Mesenchymal stem cell (in vitro differentiated cells and primary cell): ENCODE measurements around the gene AACS.

Experiments used
- DNase-seq: peaks from one replicate; pipeline ENCODE4 v3.0.0-alpha.2; 2013
- H2AFZ ChIP-seq: one replicate; pipeline ENCODE4 v1.6.1; 2013; ENCODE audit warnings: low read depth, mild to moderate bottlenecking, control low read depth, inconsistent platforms, low read length, moderate library complexity
- H2AK5ac ChIP-seq: 2 replicates; pipeline ENCODE4 v1.6.1; 2013; ENCODE audit warnings: low read length, moderate library complexity, mild to moderate bottlenecking, inconsistent platforms; ENCODE audit not compliant: severe bottlenecking
- H2BK120ac ChIP-seq: one replicate; pipeline ENCODE4 v1.6.1; 2013; ENCODE audit warnings: low read depth, mild to moderate bottlenecking, inconsistent platforms, low read length, moderate library complexity
- H2BK12ac ChIP-seq, 2 experiments: one replicate each; pipeline ENCODE4 v1.6.1; 2013; ENCODE audit warnings: inconsistent platforms in 2 of 2, low read length in 2 of 2, mild to moderate bottlenecking in 2 of 2, moderate library complexity in 2 of 2, control low read depth in 1 of 2
- H2BK15ac ChIP-seq: one replicate; pipeline ENCODE4 v1.6.1; 2013; ENCODE audit warnings: mild to moderate bottlenecking, low read depth, inconsistent platforms; ENCODE audit not compliant: poor library complexity, severe bottlenecking
- H2BK5ac ChIP-seq: 2 replicates; pipeline ENCODE4 v1.6.1; 2013; ENCODE audit warnings: low read depth, mild to moderate bottlenecking, low read length, control low read depth, inconsistent platforms; ENCODE audit not compliant: poor library complexity, severe bottlenecking
- H3K14ac ChIP-seq, 2 experiments: one replicate each; pipeline ENCODE4 v1.6.1; 2013; ENCODE audit warnings: inconsistent platforms in 2 of 2, low read length in 2 of 2, control low read depth in 1 of 2, mild to moderate bottlenecking in 1 of 2, moderate library complexity in 1 of 2
- H3K18ac ChIP-seq, 2 experiments: one replicate each; pipeline ENCODE4 v1.6.1; 2013; ENCODE audit warnings: inconsistent platforms in 2 of 2, low read length in 2 of 2, control low read depth in 1 of 2, low read depth in 1 of 2, mild to moderate bottlenecking in 1 of 2
- H3K23ac ChIP-seq, 2 experiments: one replicate each; pipeline ENCODE4 v1.6.1; 2013; ENCODE audit warnings: inconsistent platforms in 2 of 2, low read length in 2 of 2, mild to moderate bottlenecking in 2 of 2, moderate library complexity in 2 of 2, control low read depth in 1 of 2
- H3K27ac ChIP-seq: 2 replicates; pipeline ENCODE4 v1.5.1; 2013; ENCODE audit warnings: mild to moderate bottlenecking, moderate library complexity, low read length, control low read depth, inconsistent platforms; ENCODE audit not compliant: poor library complexity, severe bottlenecking
- H3K27me3 ChIP-seq, 2 experiments: 2 replicates each; pipeline versions ENCODE4 v1.6.1 to v1.7.0; 2013; ENCODE audit warnings: low read length in 2 of 2, mild to moderate bottlenecking in 2 of 2, moderate library complexity in 2 of 2, control low read depth in 1 of 2, inconsistent platforms in 1 of 2; ENCODE audit not compliant: control insufficient read depth in 1 of 2, insufficient read depth in 1 of 2
- H3K36me3 ChIP-seq, 2 experiments: 2 replicates each; pipeline versions ENCODE4 v1.6.1 to v1.7.0; 2013; ENCODE audit warnings: low read length in 2 of 2, control low read depth in 1 of 2, inconsistent platforms in 1 of 2, low read depth in 1 of 2, mild to moderate bottlenecking in 1 of 2; ENCODE audit not compliant: insufficient read depth in 2 of 2, control insufficient read depth in 1 of 2
- H3K4ac ChIP-seq, 2 experiments: one replicate each; pipeline ENCODE4 v1.6.1; 2013; ENCODE audit warnings: inconsistent platforms in 2 of 2, low read length in 2 of 2, mild to moderate bottlenecking in 2 of 2, moderate library complexity in 2 of 2, control low read depth in 1 of 2, low read depth in 1 of 2
- H3K4me1 ChIP-seq: 2 replicates; pipeline ENCODE4 v1.6.1; 2013; ENCODE audit warnings: low read depth, low read length, control low read depth; ENCODE audit not compliant: control insufficient read depth, insufficient read depth
- H3K4me2 ChIP-seq: 2 replicates; pipeline ENCODE4 v1.6.1; 2013; ENCODE audit warnings: low read length, mild to moderate bottlenecking, inconsistent platforms; ENCODE audit not compliant: poor library complexity, severe bottlenecking
- H3K4me3 ChIP-seq, 2 experiments: 2 replicates each; pipeline versions ENCODE4 v1.5.1 to v1.7.0; 2013; ENCODE audit warnings: low read length in 2 of 2, mild to moderate bottlenecking in 2 of 2, control low read depth in 1 of 2, low read depth in 1 of 2; ENCODE audit not compliant: insufficient read depth in 1 of 2
- H3K79me1 ChIP-seq: replicated peaks from 2 replicates; pipeline ENCODE4 v1.6.1; 2013; ENCODE audit warnings: mild to moderate bottlenecking, control low read depth, low read length, inconsistent platforms; ENCODE audit not compliant: poor library complexity, severe bottlenecking
- H3K9ac ChIP-seq: 2 replicates; pipeline ENCODE4 v1.7.0; 2013; ENCODE audit warnings: mild to moderate bottlenecking, low read length, moderate library complexity
- H3K9me3 ChIP-seq: 2 replicates; pipeline ENCODE4 v1.7.0; 2013; ENCODE audit warnings: mild to moderate bottlenecking, low read length; ENCODE audit not compliant: control insufficient read depth
- H4K8ac ChIP-seq: one replicate; pipeline ENCODE4 v1.6.1; 2013; ENCODE audit warnings: inconsistent platforms, mild to moderate bottlenecking, low read length, moderate library complexity
- H4K91ac ChIP-seq: one replicate; pipeline ENCODE4 v1.6.1; 2013; ENCODE audit warnings: mild to moderate bottlenecking, low read length, inconsistent platforms
- WGBS: methylation state at CpG from one replicate; pipeline ENCODE4 v1.1.7; 2013; ENCODE audit warnings: mixed read lengths; 5-methylcytosine and 5-hydroxymethylcytosine counted together

Gene AACS

GRCh38 chr12:125132698-125133400, 67.6 kb downstream of the AACS start:
- H3K4me3 ChIP-seq: no peak overlapping the region
- no peak overlapping the region for H2AK5ac ChIP-seq
- H3K27ac ChIP-seq: no peak overlapping the region
- H3K4me2 ChIP-seq: no peak overlapping the region
- H3K36me3 ChIP-seq: peaks cover 39 to 70% of the 10 kb centered on the region in 2 experiments
- no peak overlapping the region for H3K18ac ChIP-seq
- H3K4ac ChIP-seq: no peak overlapping the region
- no peak overlapping the region for H2BK15ac ChIP-seq
- no peak overlapping the region for H3K23ac ChIP-seq
- H3K9me3 ChIP-seq: no peaks in the 10 kb centered on the region
- no peak overlapping the region for H4K91ac ChIP-seq
- 94% methylated on average over 16 of the region's 16 CpGs for WGBS
- H2BK12ac ChIP-seq: no peak overlapping the region
- H4K8ac ChIP-seq: no peak overlapping the region
- no peak overlapping the region for H3K14ac ChIP-seq
- no peaks in the 10 kb centered on the region for H3K4me1 ChIP-seq
- no peak overlapping the region for H2BK5ac ChIP-seq
- no peaks in the 10 kb centered on the region for H3K79me1 ChIP-seq
- no peak overlapping the region for H2BK120ac ChIP-seq
- H3K9ac ChIP-seq: no peak overlapping the region
- DNase-seq: peak; percentile 22
- no peak overlapping the region for H2AFZ ChIP-seq
- H3K27me3 ChIP-seq: no peaks in the 10 kb centered on the region

DNA sequence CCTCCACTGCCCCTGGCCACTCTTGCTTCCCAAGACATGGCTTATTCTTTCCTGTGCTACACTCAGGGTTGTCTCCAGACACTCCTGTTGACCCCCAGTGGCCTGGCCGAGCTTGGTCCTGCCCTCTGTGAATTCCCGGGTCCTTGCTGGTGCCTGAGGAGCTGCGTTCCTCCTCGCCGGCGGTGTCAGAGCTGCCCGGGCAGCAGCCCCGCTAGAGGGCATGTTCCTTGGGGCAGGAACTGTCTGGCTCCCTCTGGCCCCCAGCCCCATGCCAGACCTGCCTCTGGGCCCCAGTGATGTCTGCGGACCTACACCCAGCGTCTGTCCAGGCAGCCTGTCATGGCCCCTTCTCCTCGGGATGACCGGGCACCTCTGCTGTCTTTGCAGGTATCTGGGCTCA, 68.4 kb downstream of the AACS start:
- WGBS: 97% methylated on average over 12 of the region's 12 CpGs
- no peak overlapping the region for H3K4ac ChIP-seq
- H4K91ac ChIP-seq: no peak overlapping the region
- DNase-seq: no peak
- no peak overlapping the region for H2AK5ac ChIP-seq
- H2AFZ ChIP-seq: no peak overlapping the region
- H2BK5ac ChIP-seq: no peak overlapping the region
- no peak overlapping the region for H2BK12ac ChIP-seq
- no peak overlapping the region for H3K4me2 ChIP-seq
- H3K18ac ChIP-seq: no peak overlapping the region
- peaks cover 43 to 67% of the 10 kb centered on the region in 2 experiments for H3K36me3 ChIP-seq
- H3K79me1 ChIP-seq: no peaks in the 10 kb centered on the region
- no peaks in the 10 kb centered on the region for H3K27me3 ChIP-seq
- no peaks in the 10 kb centered on the region for H3K4me1 ChIP-seq
- no peak overlapping the region for H3K14ac ChIP-seq
- H3K4me3 ChIP-seq: no peak overlapping the region
- H3K23ac ChIP-seq: no peak overlapping the region
- no peak overlapping the region for H4K8ac ChIP-seq
- no peaks in the 10 kb centered on the region for H3K9me3 ChIP-seq
- no peak overlapping the region for H3K9ac ChIP-seq
- no peak overlapping the region for H2BK15ac ChIP-seq
- no peak overlapping the region for H2BK120ac ChIP-seq
- no peak overlapping the region for H3K27ac ChIP-seq

GRCh38 chr12:125134576-125134975, 69.3 kb downstream of the AACS start:
- H3K18ac ChIP-seq: no peak overlapping the region
- H3K27ac ChIP-seq: no peak overlapping the region
- no peak overlapping the region for H2BK12ac ChIP-seq
- no peak overlapping the region for H3K14ac ChIP-seq
- no peak overlapping the region for H3K9ac ChIP-seq
- H3K23ac ChIP-seq: no peak overlapping the region
- peaks cover 33 to 67% of the 10 kb centered on the region in 2 experiments for H3K36me3 ChIP-seq
- H2BK5ac ChIP-seq: no peak overlapping the region
- H2BK15ac ChIP-seq: no peak overlapping the region
- no peaks in the 10 kb centered on the region for H3K27me3 ChIP-seq
- H2AFZ ChIP-seq: no peak overlapping the region
- H3K4me1 ChIP-seq: no peaks in the 10 kb centered on the region
- 95% methylated on average over 14 of the region's 14 CpGs for WGBS
- H3K4me3 ChIP-seq: no peak overlapping the region
- no peak overlapping the region for H3K4me2 ChIP-seq
- H2AK5ac ChIP-seq: no peak overlapping the region
- no peak overlapping the region for H4K91ac ChIP-seq
- H2BK120ac ChIP-seq: no peak overlapping the region
- H3K9me3 ChIP-seq: no peaks in the 10 kb centered on the region
- H3K4ac ChIP-seq: no peak overlapping the region
- no peaks in the 10 kb centered on the region for H3K79me1 ChIP-seq
- DNase-seq: no peak
- H4K8ac ChIP-seq: no peak overlapping the region

DNA sequence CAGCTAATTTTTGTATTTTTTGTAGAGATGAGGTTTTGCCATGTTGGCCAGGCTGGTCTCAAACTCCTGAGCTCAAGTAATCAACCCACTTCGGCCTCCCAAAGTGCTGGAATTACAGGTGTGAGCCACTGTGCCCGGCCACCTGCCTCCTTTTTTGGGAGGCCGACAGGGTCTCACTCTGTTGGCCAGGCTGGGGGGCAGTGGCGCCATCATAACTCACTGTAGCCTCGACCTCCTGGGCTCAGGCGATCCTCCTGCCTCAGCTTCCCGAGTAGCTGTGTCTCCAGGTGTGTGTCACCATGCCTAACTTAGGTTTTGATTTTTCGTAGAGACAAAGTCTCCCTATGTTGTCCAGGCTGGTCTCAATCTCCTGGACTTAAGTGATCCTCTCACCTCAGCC, 70.7 kb downstream of the AACS start:
- H3K27me3 ChIP-seq: no peaks in the 10 kb centered on the region
- H2BK120ac ChIP-seq: no peak overlapping the region
- H3K4me1 ChIP-seq: peaks cover 11% of the 10 kb centered on the region
- no peak overlapping the region for H2AFZ ChIP-seq
- no peak overlapping the region for H2BK5ac ChIP-seq
- H4K8ac ChIP-seq: no peak overlapping the region
- H3K4me3 ChIP-seq: no peak overlapping the region
- no peaks in the 10 kb centered on the region for H3K79me1 ChIP-seq
- H3K4ac ChIP-seq: no peak overlapping the region
- no peak overlapping the region for H3K4me2 ChIP-seq
- H3K9ac ChIP-seq: no peak overlapping the region
- no peak overlapping the region for H3K18ac ChIP-seq
- no peak for DNase-seq
- WGBS: 94% methylated on average over 8 of the region's 8 CpGs
- H2BK15ac ChIP-seq: no peak overlapping the region
- no peaks in the 10 kb centered on the region for H3K9me3 ChIP-seq
- no peak overlapping the region for H2BK12ac ChIP-seq
- H3K14ac ChIP-seq: no peak overlapping the region
- no peak overlapping the region for H2AK5ac ChIP-seq
- no peak overlapping the region for H3K23ac ChIP-seq
- no peak overlapping the region for H4K91ac ChIP-seq
- peaks cover 20 to 65% of the 10 kb centered on the region in 2 experiments for H3K36me3 ChIP-seq
- H3K27ac ChIP-seq: no peak overlapping the region
